GM20000 (cell line): Measurements from ENCODE around the gene PDE4A.
"Not testable (repeated sequence)": the region's sequence is repeated elsewhere in the genome, so short reads cannot be mapped to it uniquely, and the experiment has no call there.

Experiments
- DNase-seq: peaks from one replicate; pipeline ENCODE4 v3.0.0; 2012; ENCODE audit warnings: low spot score
- TF ChIP-seq, protein P1 (sequence below): IDR thresholded peaks from 2 replicates; pipeline ENCODE4 v1.5.1; 2012; ENCODE audit warnings: mild to moderate bottlenecking, control low read depth; ENCODE audit errors: extremely low read depth, missing control alignments

Gene PDE4A

DNA sequence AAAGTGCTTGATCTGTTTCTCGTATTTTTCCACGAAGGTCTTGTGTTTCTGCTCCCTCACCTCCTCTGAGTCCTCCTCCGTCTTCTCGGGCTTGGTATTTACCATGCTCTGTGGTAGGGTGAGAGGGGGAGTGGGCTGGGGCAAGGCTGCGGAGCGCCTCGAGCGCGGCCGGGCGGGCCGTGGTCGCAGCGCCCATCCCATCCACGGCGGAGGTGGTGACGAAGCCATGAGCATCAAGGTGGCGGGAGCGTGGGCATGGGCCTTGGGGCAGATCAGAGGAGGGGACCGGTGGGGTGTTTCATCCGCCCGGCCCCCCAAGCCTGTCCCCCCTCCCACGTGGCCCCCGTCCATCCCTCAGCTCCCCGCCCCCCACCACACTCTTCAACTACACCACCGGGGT lies 24.9 kb upstream of the PDE4A start:
- TF ChIP-seq, protein P1, sequence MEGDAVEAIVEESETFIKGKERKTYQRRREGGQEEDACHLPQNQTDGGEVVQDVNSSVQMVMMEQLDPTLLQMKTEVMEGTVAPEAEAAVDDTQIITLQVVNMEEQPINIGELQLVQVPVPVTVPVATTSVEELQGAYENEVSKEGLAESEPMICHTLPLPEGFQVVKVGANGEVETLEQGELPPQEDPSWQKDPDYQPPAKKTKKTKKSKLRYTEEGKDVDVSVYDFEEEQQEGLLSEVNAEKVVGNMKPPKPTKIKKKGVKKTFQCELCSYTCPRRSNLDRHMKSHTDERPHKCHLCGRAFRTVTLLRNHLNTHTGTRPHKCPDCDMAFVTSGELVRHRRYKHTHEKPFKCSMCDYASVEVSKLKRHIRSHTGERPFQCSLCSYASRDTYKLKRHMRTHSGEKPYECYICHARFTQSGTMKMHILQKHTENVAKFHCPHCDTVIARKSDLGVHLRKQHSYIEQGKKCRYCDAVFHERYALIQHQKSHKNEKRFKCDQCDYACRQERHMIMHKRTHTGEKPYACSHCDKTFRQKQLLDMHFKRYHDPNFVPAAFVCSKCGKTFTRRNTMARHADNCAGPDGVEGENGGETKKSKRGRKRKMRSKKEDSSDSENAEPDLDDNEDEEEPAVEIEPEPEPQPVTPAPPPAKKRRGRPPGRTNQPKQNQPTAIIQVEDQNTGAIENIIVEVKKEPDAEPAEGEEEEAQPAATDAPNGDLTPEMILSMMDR, result no peak
- peak; percentile 16 for DNase-seq

DNA sequence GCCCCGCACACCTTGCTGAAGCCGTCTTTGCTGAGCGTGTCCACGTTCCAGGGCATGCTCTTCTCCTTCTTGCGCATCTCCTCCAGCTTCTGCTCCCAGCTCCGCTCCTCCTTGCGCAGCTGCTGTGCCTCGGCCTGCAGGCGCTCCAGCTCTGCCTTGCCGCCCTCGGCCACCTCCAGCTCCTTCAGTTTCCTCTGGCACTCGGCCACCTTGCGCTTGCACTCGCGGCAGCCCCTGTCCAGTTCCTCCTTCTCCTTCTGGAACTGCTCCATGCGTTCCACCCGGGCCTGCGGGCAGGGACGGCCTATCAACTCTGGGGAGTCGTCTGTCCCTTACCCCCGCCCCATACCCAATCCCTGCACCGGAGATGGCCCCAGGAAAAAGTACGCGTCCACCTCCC lies 24.4 kb upstream of the PDE4A start:
- TF ChIP-seq, protein P1, result no peak
- DNase-seq, result no peak

DNA sequence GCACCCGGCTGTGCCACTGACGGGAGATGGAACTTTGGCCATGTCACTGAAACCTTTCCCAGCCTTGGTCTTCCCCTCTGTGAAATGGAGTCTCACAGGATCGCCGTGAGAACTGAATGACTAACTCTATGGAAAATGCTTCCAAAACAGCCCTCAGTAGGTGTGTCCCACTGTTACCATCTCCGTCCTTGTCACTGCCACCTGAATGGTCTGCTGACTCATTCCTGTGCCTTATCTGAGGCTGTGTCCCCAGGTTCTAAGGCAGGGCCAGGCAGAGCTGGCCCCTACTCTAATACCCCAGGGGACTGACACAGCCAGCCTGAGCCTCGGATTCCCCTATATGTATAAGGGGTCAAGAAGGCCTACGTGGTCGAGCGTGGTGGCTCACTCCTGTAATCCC lies 21.5 kb upstream of the PDE4A start:
- TF ChIP-seq, protein P1, result no peak
- no peak for DNase-seq

DNA sequence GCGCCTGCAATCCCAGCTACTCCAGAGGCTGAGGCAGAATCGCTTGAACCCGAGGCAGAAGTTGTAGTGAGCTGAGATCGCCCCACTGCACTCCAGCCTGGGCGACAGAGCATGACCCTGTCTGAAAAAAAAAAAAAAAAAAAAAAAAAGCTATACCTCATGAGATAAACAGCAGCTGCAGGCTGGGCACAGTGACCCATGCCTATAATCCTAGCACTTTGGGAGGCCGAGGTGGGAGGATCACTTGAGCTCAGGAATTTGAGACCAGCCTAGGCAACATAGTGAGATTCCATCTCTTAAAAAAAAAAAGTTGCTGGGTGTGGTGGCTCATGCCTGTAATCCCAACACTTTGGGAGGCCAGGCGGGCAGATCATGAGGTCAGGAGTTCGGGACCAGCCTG lies 21.0 kb upstream of the PDE4A start:
- not testable (repeated sequence) for DNase-seq

DNA sequence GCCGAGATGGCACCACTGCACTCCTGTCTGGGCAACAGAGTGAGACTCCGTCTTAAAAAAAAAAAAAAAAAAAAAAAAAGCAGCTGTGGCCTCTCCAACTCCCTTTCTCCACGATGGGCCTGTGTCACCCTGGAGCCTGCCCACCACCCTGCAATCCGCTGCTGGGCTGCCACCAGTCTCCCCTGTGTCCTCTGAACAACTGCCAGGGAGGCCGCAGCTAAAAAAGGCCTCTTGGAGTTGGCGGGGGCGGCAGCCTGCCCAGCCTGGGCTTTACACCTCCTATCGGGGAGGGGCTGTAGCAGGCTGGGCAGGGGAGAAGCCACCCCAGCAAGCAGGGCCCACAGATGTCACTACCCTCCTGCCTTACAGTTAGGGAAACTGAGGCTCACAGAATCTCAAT lies 20.5 kb upstream of the PDE4A start:
- TF ChIP-seq, protein P1, result no peak

DNA sequence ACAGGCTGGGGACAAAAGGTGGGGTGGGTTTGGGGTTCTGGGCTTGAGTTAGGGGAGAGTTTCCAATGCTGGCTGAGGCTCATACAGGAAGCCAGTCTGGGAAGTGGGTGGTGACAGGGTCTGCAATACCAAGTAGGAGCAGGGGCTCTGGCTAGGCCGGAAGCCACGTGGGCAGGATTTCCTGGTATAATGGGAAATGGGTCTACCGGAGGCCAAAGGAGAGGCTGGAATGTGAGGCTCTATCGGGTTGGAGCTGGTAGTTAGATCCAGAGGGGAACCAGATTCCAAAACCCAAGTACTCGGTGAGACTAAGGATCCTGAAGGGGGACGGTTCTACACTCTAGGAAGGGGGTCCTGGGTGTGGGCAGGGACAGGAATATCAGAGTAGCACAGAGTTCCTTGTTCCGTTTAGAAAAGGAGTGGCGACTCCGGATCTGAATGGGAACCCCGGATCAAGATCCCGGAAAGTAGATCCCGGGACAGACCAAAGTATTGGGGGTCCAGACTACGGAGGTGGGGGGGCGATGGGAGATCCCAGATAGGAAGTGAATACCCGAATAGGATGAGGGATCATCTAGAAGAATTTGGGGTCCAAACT lies 17.8 kb upstream of the PDE4A start:
- DNase-seq, result no peak

More for the DNA sequence above, 20.5 kb upstream of the PDE4A start:
- DNase-seq, result no peak

DNA sequence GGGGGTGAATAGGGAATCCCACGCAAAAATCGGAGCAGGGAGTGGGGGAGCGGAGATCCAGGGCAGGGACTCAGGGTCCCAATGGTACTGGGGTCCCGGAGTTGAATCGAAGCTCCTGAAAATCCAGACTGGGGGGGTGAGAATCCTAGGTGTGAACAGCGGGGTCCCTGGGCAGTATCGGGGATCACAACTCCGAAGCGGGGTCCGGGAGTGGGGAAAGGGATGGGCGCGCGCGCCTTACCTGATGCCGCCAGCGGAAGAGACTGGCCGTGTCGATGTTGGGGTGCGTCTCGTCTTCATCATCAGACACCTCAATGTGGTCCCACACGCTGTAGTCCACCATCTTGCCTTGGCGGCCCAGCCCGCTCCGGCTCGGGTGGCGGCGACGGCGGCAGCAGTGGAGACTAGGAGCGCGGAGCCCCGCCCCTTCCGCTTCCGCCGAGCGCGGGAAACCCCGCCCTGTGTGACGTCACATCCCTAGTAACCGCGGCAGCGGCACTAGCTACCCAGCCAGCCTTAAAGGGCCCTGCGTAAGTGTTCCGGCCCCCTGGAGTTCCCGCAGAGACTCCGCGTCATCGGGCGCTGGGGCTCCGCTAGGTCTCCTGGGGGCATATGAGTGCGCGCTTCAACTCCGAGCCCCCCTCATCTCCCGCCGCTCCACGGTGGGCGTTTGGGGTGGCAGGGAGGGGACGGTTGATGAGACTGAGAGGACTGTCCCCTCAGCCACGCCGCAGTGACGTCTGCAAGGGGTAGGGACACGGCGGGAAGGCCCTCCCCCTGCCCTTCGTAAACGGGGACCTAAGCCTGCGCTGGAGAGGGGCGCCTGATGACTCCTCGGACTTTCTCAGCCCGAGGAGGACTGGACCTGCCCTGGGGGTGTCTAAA lies 17.0 kb upstream of the PDE4A start, which contains the start of gene CDC37:
CDC37 (minus strand) TSS at position 406 of the 885 bp plus-strand sequence; CDS start at position 343, 63 bp downstream.
- DNase-seq, result peak; percentile 99
- TF ChIP-seq, protein P1, result no peak

More for the DNA sequence above, 17.8 kb upstream of the PDE4A start:
- TF ChIP-seq, protein P1, result no peak
